Retinal pigment epithelial cell (primary cell): ENCODE data around the gene BTG2.

ENCODE experiments used
- DNase-seq: peaks from one replicate; pipeline ENCODE4 v3.0.0-alpha.2; 2010; ENCODE audit warnings: low read depth
- H3K4me3 ChIP-seq: 2 replicates; pipeline ENCODE4 v1.5.1; 2011; ENCODE audit warnings: mild to moderate bottlenecking, low read length, control low read depth, moderate library complexity
- TF ChIP-seq, protein P1 (sequence below): conservative IDR thresholded peaks from 2 replicates; pipeline ENCODE4 v1.5.1; 2011; ENCODE audit warnings: low read depth, low read length, control low read depth, inconsistent platforms

The BTG2 gene

DNA sequence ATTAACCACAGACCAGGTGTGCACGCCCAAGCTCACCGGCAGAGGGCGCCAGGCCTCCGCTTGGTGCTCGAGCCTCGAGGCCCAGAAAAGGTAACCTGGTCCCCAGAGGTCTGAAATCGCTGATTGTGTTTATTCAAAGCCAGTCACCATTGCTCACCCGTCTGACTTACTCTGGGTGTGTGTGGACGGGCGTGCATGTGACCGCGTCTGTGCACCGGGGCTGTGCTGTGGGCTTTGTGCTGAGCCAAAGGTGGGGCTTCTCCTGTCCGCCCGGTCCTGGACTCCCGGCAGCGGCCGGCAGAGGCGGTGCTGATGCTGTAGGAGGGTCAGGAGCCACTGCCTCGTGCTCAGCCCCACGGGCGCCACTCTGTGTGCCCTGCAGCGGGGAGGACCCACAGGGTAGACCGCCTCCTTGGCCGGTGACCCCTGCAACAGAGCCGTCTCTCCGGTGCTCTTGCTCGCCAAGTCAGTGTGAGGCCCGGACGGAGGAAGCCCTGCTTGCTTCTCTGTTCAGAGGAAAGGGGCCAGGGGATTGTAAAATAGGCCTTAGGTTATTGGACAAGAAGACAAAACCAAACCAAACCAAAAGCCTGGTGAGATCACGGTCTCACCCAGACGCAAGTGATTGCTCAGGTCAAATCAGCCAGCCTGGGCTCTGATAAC, 32.0 kb upstream of the BTG2 start:
- peak; percentile 57 for DNase-seq
- TF ChIP-seq, protein P1, sequence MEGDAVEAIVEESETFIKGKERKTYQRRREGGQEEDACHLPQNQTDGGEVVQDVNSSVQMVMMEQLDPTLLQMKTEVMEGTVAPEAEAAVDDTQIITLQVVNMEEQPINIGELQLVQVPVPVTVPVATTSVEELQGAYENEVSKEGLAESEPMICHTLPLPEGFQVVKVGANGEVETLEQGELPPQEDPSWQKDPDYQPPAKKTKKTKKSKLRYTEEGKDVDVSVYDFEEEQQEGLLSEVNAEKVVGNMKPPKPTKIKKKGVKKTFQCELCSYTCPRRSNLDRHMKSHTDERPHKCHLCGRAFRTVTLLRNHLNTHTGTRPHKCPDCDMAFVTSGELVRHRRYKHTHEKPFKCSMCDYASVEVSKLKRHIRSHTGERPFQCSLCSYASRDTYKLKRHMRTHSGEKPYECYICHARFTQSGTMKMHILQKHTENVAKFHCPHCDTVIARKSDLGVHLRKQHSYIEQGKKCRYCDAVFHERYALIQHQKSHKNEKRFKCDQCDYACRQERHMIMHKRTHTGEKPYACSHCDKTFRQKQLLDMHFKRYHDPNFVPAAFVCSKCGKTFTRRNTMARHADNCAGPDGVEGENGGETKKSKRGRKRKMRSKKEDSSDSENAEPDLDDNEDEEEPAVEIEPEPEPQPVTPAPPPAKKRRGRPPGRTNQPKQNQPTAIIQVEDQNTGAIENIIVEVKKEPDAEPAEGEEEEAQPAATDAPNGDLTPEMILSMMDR, result peak; percentile 92
- peak overlapping the region; percentile 31 for H3K4me3 ChIP-seq

DNA sequence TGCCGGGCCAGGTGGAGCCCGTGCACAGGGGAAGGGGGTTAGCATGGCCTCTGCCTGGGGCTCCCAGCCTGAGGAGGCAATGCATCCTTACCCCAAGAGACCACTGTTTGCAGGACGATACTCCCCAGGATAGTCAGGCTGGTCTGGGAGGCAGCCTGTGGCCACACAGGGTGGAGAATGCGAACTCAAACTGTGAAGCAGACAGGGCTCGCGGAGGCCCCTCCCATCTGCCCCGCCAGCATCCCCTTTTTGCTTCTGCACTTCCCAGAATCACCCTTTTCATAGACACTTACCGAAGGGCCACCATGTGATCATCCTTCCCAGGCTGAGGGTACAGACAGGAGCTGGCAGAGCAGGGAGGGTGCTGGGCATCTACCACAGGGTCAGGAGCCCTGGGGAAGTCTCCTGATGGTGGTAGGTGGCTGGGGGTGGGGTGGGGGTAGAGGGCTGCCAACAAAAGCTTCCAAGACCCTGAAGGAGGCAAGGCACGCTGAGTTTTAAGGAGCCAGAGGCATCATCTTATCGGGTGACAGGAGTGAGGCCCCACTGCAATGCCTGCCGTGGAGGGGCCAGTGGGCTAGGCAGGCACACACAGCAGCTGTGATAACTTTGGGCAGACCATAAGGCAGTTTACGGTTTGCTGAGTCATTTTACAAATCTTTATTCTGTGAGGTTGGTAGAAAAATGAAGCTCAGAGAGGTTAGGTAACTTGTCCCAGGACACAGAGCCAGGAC, 31.3 kb upstream of the BTG2 start:
- DNase-seq, result no peak
- TF ChIP-seq, protein P1, result no peak
- H3K4me3 ChIP-seq, result no peak overlapping the region

DNA sequence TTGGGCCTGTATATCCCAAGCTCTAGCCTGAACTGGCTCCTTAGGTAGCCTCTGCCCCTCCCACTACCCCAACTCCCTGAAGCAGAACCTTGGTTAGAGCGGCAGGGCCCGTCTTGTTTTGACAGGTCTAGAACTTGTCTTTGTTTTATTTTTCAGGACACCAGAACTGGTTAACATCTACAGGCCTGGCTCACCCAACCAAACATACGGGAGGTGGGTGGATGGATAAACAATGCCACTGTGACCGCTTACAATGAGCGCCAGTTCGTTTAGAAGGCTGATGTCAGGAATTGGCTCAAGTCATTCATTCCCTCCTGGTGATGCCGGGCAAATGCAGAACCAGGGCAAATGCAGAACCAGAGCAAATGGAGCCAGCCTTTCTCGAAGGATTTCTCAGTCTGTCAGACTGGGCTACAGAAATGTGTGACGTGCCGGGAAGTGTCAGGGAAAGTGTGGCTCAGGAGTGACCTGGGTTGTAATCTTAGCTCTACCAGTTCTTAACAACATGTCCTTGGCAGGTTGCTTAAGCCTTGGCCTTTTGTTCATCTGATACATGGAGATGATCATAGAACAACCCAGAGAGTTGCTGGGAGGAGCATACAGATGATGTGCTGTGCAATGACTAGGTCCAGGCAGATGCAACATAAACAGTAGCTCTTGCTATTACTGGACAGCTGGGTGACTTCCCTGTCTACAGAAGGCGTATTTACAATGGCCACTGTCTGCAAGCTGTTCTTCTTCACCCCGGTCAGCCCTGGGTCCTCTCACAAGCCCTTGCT, 30.5 kb upstream of the BTG2 start:
- TF ChIP-seq, protein P1, result no peak
- no peak for DNase-seq

DNA sequence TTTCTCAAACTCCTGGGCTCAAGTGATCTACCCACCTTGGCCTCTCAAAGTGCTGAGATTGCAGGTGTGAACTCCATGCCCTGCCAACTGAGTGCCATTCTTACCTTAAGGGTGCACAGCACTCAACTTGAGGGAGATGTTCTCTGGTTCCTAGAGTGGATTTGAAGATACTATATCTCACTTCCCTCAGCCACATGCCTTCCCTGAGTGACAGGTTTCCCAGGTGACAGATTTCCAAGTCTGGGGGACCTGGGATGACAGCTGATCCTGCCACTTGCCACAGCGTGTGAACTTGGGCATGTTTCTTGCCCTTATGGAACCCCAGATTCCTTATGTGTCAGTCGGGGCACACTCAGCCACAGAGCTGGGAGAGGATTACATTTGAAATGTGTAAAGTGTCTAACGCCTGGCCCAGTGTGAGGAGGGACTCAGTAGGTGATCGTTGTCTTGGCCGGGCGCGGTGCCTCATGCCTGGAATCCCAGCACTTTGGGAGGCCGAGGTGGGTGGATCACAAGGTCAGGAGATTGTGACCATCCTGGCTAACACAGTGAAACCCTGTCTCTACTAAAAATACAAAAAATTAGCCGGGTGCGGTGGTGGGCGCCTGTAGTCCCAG, 29.6 kb upstream of the BTG2 start:
- TF ChIP-seq, protein P1, result no peak
- H3K4me3 ChIP-seq, result no peak overlapping the region
- no peak for DNase-seq

More for the DNA sequence above, 30.5 kb upstream of the BTG2 start:
- no peak overlapping the region for H3K4me3 ChIP-seq

DNA sequence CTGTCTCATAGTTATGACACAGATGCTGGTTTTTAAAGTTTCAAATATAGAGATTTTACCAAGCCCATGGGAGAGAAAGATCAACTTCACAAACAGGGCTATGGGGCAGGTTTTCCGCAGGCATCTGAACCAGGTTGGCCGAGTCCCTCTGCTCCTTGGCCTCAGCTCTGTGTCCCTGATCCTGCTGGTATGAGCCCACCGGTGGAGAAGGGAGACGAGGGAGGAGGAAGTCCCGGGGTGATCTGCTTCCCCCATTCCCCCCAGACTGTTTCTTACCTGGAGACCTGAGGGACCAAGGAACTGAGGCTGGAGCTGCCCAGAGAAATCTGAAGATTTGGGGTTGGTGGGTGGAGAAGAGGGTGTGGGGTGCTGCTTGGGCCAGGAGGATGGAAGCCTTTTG, 28.9 kb upstream of the BTG2 start:
- no peak overlapping the region for H3K4me3 ChIP-seq
- no peak for DNase-seq
- TF ChIP-seq, protein P1, result no peak

DNA sequence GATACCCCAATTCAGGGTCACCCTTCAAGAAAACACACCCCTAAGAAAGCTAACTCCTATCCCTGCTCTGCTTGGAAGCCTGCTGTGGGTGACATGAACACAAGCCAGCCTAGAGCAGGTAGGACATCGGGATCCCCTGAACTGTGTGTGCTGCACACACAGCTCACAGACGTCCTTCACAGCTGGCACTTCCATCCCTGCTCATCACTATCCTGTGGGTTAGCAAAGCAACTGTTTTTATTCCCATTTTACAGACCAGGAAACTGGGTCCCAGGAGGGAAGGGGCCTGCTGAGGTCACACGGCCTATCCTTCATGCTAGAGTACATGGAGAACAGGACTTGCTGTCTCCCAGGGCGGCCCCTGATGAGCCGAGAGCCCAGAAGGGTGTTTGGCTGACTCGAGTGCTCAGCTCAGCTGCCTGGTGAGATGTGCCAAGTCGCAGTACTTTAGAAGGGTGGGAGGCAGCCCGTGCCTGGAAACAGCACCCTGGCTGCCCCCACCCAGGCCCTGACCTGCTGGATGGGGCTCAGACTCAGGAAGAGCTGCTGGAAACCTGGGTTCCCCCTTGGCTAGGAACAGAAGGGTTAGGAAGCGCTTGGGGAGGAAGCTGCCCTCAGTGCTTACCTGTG, 28.3 kb upstream of the BTG2 start:
- DNase-seq, result no peak
- H3K4me3 ChIP-seq, result no peak overlapping the region
- TF ChIP-seq, protein P1, result no peak
